T47D (cell line): Measurements from ENCODE around the gene ITIH4.
A peak's percentile ranks its signal among the peaks of the same experiment; 100 is the strongest.

ENCODE experiments used
- DNase-seq, 2 experiments: peaks; one replicate each; pipeline versions ENCODE4 v3.0.0 to v3.0.0-alpha.2; 2011 to 2012; ENCODE audit warnings: low read depth in 1 of 2, low spot score in 1 of 2
- JUND ChIP-seq: IDR thresholded peaks from 2 replicates; pipeline ENCODE4 v1.6.1; 2012; ENCODE audit warnings: low read depth
- in situ Hi-C: cut with HindIII; loops from 2 replicates; pipeline ENCODE4 v1.10.0; 2016; ENCODE audit warnings: low sequenced_read_pairs, low pct_unique_long_range_greater_than_20kb

ITIH4 gene

GRCh38 chr3:52817860-52818259 is 12.6 kb downstream of the ITIH4 start:
- DNase-seq = no peak
- in situ Hi-C loops = no loop called here
- no peak for TF ChIP-seq JUND

- in situ Hi-C loops = no loop called here
- DNase-seq = no peak
- TF ChIP-seq JUND = no peak
Measured at GRCh38 chr3:52817221-52817620, 13.3 kb downstream of the ITIH4 start.

GRCh38 chr3:52816654-52817053 is 13.8 kb downstream of the ITIH4 start:
- no peak for DNase-seq
- TF ChIP-seq JUND = no peak
- in situ Hi-C loops = no loop called here

- TF ChIP-seq JUND = no peak
- no peak for DNase-seq
- in situ Hi-C loops = no loop called here
Measured at GRCh38 chr3:52816199-52816598, 14.3 kb downstream of the ITIH4 start.

- DNase-seq = no peak
- in situ Hi-C loops = no loop called here
- TF ChIP-seq JUND = no peak
Measured at GRCh38 chr3:52813810-52814209, 16.7 kb downstream of the ITIH4 start.

GRCh38 chr3:52811452-52812011 is 18.9 kb downstream of the ITIH4 start:
- DNase-seq = no peak
- TF ChIP-seq JUND = no peak
- in situ Hi-C loops = no loop called here

GRCh38 chr3:52810923-52811322 is 19.5 kb downstream of the ITIH4 start:
- TF ChIP-seq JUND = no peak
- no peak for DNase-seq
- in situ Hi-C loops = no loop called here

- no peak for DNase-seq
- in situ Hi-C loops = no loop called here
- TF ChIP-seq JUND = no peak
Measured at GRCh38 chr3:52809662-52810377, 20.7 kb downstream of the ITIH4 start.

GRCh38 chr3:52809149-52809548 is 21.3 kb downstream of the ITIH4 start:
- DNase-seq = no peak
- no peak for TF ChIP-seq JUND
- in situ Hi-C loops = no loop called here

- no peak for DNase-seq
- in situ Hi-C loops = no loop called here
- no peak for TF ChIP-seq JUND
Measured at GRCh38 chr3:52805270-52806039, 25.0 kb downstream of the ITIH4 start.

- in situ Hi-C loops = no loop called here
- DNase-seq = no peak
- no peak for TF ChIP-seq JUND
Measured at GRCh38 chr3:52801839-52802238, 28.6 kb downstream of the ITIH4 start.

GRCh38 chr3:52800079-52800478 is 30.4 kb downstream of the ITIH4 start:
- no peak for TF ChIP-seq JUND
- in situ Hi-C loops = no loop called here
- no peak for DNase-seq

GRCh38 chr3:52798978-52799476 is 31.4 kb downstream of the ITIH4 start:
- peak in 1 of 2 experiments; percentile 15 for DNase-seq
- in situ Hi-C loops = no loop called here
- TF ChIP-seq JUND = no peak
